ENCODE measurements around the gene CACNA1B. TPM values are rescaled to one million over a fixed set of nuclear protein-coding genes. Genes with fewer than 3 reads are reported as not detected.

Gene CACNA1B
- total RNA-seq, 4 donors from 2014 or later = 0.04 to 0.13 (median 0.12) TPM; not detected in 1

- no peaks in the 10 kb centered on the region for H3K9me3 ChIP-seq
- no peaks in the 10 kb centered on the region for H3K36me3 ChIP-seq
- H3K27me3 ChIP-seq = peaks cover 63% of the 10 kb centered on the region
- no peaks in the 10 kb centered on the region for H3K4me1 ChIP-seq
- H3K27ac ChIP-seq = no peak overlapping the region
- TF ChIP-seq POLR2AphosphoS5 (IDR thresholded peaks at IDR 0.05) (no peak), POLR2A (IDR thresholded peaks at IDR 0.05) (no peak), EP300 (IDR thresholded peaks at IDR 0.05) (no peak)
- TF ChIP-seq, protein P1, sequence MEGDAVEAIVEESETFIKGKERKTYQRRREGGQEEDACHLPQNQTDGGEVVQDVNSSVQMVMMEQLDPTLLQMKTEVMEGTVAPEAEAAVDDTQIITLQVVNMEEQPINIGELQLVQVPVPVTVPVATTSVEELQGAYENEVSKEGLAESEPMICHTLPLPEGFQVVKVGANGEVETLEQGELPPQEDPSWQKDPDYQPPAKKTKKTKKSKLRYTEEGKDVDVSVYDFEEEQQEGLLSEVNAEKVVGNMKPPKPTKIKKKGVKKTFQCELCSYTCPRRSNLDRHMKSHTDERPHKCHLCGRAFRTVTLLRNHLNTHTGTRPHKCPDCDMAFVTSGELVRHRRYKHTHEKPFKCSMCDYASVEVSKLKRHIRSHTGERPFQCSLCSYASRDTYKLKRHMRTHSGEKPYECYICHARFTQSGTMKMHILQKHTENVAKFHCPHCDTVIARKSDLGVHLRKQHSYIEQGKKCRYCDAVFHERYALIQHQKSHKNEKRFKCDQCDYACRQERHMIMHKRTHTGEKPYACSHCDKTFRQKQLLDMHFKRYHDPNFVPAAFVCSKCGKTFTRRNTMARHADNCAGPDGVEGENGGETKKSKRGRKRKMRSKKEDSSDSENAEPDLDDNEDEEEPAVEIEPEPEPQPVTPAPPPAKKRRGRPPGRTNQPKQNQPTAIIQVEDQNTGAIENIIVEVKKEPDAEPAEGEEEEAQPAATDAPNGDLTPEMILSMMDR (IDR thresholded peaks at IDR 0.05) = no peak
- H3K4me3 ChIP-seq = no peak overlapping the region
- 40% methylated on average over 1 of the region's 25 CpGs; no CpG with 5 or more reads in 1 of the 2 donors for WGBS, 2 donors (ENCODE audit: low coverage in 1 of 2)
- ATAC-seq = no peak
Measured at GRCh38 chr9:138119202-138120027, 241.8 kb downstream of the CACNA1B start.

DNA sequence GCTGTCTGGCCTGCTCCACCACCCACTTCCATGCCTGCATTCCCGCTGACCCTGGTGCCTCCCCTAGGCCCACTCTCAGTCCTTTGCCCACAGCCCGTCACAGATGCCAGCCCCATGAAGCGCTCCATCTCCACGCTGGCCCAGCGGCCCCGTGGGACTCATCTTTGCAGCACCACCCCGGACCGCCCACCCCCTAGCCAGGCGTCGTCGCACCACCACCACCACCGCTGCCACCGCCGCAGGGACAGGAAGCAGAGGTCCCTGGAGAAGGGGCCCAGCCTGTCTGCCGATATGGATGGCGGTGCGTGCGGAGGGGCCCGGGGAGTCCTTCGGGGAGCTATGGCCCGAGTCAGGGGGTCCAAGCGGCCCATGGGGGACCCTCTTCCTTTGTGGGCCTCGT lies 242.5 kb downstream of the CACNA1B start:
- no peak for ATAC-seq
- WGBS, 2 donors (ENCODE audit: low coverage in 1 of 2) = 90% methylated on average over 6 of the region's 23 CpGs; no CpG with 5 or more reads in 1 of the 2 donors
- H3K9me3 ChIP-seq = no peaks in the 10 kb centered on the region
- H3K36me3 ChIP-seq = no peaks in the 10 kb centered on the region
- peaks cover 63% of the 10 kb centered on the region for H3K27me3 ChIP-seq
- no peak overlapping the region for H3K4me3 ChIP-seq
- TF ChIP-seq POLR2A (IDR thresholded peaks at IDR 0.05) (no peak), EP300 (IDR thresholded peaks at IDR 0.05) (no peak), POLR2AphosphoS5 (IDR thresholded peaks at IDR 0.05) (no peak)
- TF ChIP-seq, protein P1 (IDR thresholded peaks at IDR 0.05) = no peak
- H3K27ac ChIP-seq = no peak overlapping the region
- no peaks in the 10 kb centered on the region for H3K4me1 ChIP-seq

DNA sequence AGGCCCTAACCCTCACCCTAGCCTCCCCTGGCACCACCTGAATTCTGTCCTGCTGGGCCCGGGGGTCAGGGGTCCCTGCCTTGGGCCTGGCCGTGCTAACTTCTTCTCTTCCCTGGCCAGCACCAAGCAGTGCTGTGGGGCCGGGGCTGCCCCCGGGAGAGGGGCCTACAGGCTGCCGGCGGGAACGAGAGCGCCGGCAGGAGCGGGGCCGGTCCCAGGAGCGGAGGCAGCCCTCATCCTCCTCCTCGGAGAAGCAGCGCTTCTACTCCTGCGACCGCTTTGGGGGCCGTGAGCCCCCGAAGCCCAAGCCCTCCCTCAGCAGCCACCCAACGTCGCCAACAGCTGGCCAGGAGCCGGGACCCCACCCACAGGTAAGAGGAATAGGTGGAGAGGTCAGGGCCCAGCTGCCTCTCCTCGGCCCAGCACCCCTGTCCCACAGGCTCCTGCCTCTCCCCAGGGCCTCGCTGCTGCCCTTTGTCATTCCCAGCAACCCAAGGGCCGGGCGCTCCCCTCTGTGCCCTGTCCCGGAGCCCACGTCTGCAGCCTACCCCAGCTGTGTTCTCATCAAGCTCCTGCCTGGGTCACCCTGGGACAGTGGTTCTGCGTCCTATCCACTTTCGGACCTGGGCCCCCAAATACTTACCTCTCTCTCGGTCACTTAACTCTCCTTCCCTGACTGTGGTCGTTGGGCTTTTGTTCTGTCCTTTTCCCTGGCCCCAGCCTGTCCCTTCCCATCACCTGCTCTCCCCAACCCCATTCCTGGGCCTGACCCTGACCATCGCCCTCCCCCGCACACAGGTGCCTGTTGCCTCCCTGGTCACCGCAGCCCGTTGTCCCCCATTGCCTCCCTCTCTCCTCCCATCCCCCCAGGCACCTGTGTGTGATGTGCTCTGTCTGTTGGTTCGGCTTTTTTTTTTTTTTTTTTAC lies 243.2 kb downstream of the CACNA1B start:
- H3K4me3 ChIP-seq = no peak overlapping the region
- 85 to 90% methylated on average over 9 of the region's 36 CpGs for WGBS, 2 donors (ENCODE audit: low coverage in 1 of 2)
- H3K4me1 ChIP-seq = no peaks in the 10 kb centered on the region
- TF ChIP-seq, protein P1 (IDR thresholded peaks at IDR 0.05) = no peak
- no peak for TF ChIP-seq POLR2AphosphoS5 (IDR thresholded peaks at IDR 0.05)
- TF ChIP-seq EP300 (IDR thresholded peaks at IDR 0.05) = no peak
- no peak for TF ChIP-seq POLR2A (IDR thresholded peaks at IDR 0.05)
- peaks cover 58% of the 10 kb centered on the region for H3K27me3 ChIP-seq
- no peak for ATAC-seq
- H3K27ac ChIP-seq = no peak overlapping the region
- no peaks in the 10 kb centered on the region for H3K36me3 ChIP-seq
- H3K9me3 ChIP-seq = no peaks in the 10 kb centered on the region

DNA sequence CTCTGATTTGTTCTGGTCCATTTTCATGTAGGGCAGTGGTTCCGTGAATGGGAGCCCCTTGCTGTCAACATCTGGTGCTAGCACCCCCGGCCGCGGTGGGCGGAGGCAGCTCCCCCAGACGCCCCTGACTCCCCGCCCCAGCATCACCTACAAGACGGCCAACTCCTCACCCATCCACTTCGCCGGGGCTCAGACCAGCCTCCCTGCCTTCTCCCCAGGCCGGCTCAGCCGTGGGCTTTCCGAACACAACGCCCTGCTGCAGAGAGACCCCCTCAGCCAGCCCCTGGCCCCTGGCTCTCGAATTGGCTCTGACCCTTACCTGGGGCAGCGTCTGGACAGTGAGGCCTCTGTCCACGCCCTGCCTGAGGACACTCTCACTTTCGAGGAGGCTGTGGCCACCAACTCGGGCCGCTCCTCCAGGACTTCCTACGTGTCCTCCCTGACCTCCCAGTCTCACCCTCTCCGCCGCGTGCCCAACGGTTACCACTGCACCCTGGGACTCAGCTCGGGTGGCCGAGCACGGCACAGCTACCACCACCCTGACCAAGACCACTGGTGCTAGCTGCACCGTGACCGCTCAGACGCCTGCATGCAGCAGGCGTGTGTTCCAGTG lies 244.0 kb downstream of the CACNA1B start:
- Histone ChIP-seq H3K27me3 (peaks cover 56% of the 10 kb centered on the region), H3K9me3 (no peaks in the 10 kb centered on the region), H3K4me1 (no peaks in the 10 kb centered on the region), H3K4me3 (no peak overlapping the region), H3K27ac (no peak overlapping the region), H3K36me3 (no peaks in the 10 kb centered on the region)
- 97% methylated on average over 5 of the region's 32 CpGs; no CpG with 5 or more reads in 1 of the 2 donors for WGBS, 2 donors (ENCODE audit: low coverage in 1 of 2)
- TF ChIP-seq POLR2AphosphoS5 (IDR thresholded peaks at IDR 0.05) (no peak), EP300 (IDR thresholded peaks at IDR 0.05) (no peak), POLR2A (IDR thresholded peaks at IDR 0.05) (no peak)
- TF ChIP-seq, protein P1 (IDR thresholded peaks at IDR 0.05) = no peak
- no peak for ATAC-seq

Data from gastroesophageal sphincter (tissue), 4 donors.